Epithelial cell of esophagus (primary cell): Measurements from ENCODE around the gene NECAB2.

Experiments
- DNase-seq: peaks from one replicate; pipeline ENCODE4 v3.0.0; 2010; ENCODE audit warnings: low read depth
- H3K4me3 ChIP-seq: 2 replicates; pipeline ENCODE4 v1.5.1; 2011; ENCODE audit warnings: mild to moderate bottlenecking, low read length, control low read depth
- CTCF ChIP-seq: IDR thresholded peaks from 2 replicates; pipeline ENCODE4 v1.5.1; 2011; ENCODE audit warnings: low read depth, mild to moderate bottlenecking, low read length, control low read depth, inconsistent platforms; ENCODE audit not compliant: insufficient read depth; ENCODE audit errors: missing control alignments

Gene NECAB2

GRCh38 chr16:83942815-83943515, 25.1 kb upstream of the NECAB2 start:
- no peak overlapping the region for H3K4me3 ChIP-seq

GRCh38 chr16:83943516-83944050, 24.5 kb upstream of the NECAB2 start:
- TF ChIP-seq CTCF = no peak
- DNase-seq = peak; percentile 42
- H3K4me3 ChIP-seq = no peak overlapping the region

More at GRCh38 chr16:83942815-83943515, 25.1 kb upstream of the NECAB2 start:
- TF ChIP-seq CTCF = no peak
- no peak for DNase-seq

GRCh38 chr16:83945587-83945986, 22.5 kb upstream of the NECAB2 start:
- TF ChIP-seq CTCF = no peak
- H3K4me3 ChIP-seq = no peak overlapping the region
- DNase-seq = no peak

GRCh38 chr16:83946154-83946780, 21.8 kb upstream of the NECAB2 start:
- H3K4me3 ChIP-seq = no peak overlapping the region
- no peak for DNase-seq
- no peak for TF ChIP-seq CTCF

- no peak overlapping the region for H3K4me3 ChIP-seq
- no peak for TF ChIP-seq CTCF
- DNase-seq = no peak
Observed at GRCh38 chr16:83946781-83947566, 21.1 kb upstream of the NECAB2 start.

- no peak for TF ChIP-seq CTCF
- DNase-seq = no peak
- no peak overlapping the region for H3K4me3 ChIP-seq
Observed at GRCh38 chr16:83947642-83948234, 20.3 kb upstream of the NECAB2 start.
